HepG2 (cell line): ENCODE results near the gene DPM2. TPM values are rescaled to one million over a fixed set of nuclear protein-coding genes. Genes with fewer than 3 reads are reported as not detected.

Experiments
- ATF5 ChIP-seq: sonication (generic); formaldehyde crosslinking; IDR thresholded peaks from 2 replicates; pipeline ENCODE4 v1.4.0; 2020; ENCODE audit warnings: mild to moderate bottlenecking, low read depth, missing genetic modification reagents
- CBX2 ChIP-seq, 2 experiments: fragments of 200-600 bp in 1 of 2; sonication (generic); formaldehyde crosslinking in 1 of 2; IDR thresholded peaks; 2 replicates each; pipeline versions ENCODE4 v1.7.0 to v1.8.1; 2018 to 2022; ENCODE audit warnings: low read depth in 2 of 2, low read length in 1 of 2, mild to moderate bottlenecking in 1 of 2, missing genetic modification reagents in 1 of 2
- CENPT ChIP-seq: sonication (generic); formaldehyde crosslinking; IDR thresholded peaks from 2 replicates; pipeline ENCODE4 v1.8.0; 2022; ENCODE audit warnings: low read depth, mild to moderate bottlenecking, moderate library complexity, missing genetic modification reagents
- CREBL2 ChIP-seq: sonication (generic); formaldehyde crosslinking; IDR thresholded peaks from 2 replicates; pipeline ENCODE4 v1.8.1; 2023; ENCODE audit warnings: missing genetic modification reagents, mild to moderate bottlenecking, borderline replicate concordance
- ESRRA ChIP-seq: sonication (generic); formaldehyde crosslinking; IDR thresholded peaks from 2 replicates; pipeline ENCODE4 v1.5.1; 2020; ENCODE audit warnings: mild to moderate bottlenecking, low read depth, missing genetic modification reagents
- FOXA1 ChIP-seq, 2 experiments: fragments of 450-650 bp in 1 of 2; sonication (generic) in 1 of 2; formaldehyde crosslinking in 1 of 2; IDR thresholded peaks; 2 replicates each; pipeline versions ENCODE4 v1.4.0 to v1.6.1; 2016 to 2020; ENCODE audit warnings: missing genetic modification reagents in 1 of 2
- FOXK2 ChIP-seq: fragments of 450-650 bp; IDR thresholded peaks from 2 replicates; pipeline ENCODE4 v1.6.1; 2016
- GLI4 ChIP-seq: sonication (generic); formaldehyde crosslinking; IDR thresholded peaks from 2 replicates; pipeline ENCODE4 v1.5.1; 2020; ENCODE audit warnings: missing genetic modification reagents, mild to moderate bottlenecking, moderate library complexity, borderline replicate concordance
- HMG20A ChIP-seq: IDR thresholded peaks from 2 replicates; pipeline ENCODE4 v1.6.1; 2016; ENCODE audit warnings: borderline replicate concordance
- HNF4A ChIP-seq: sonication (generic); formaldehyde crosslinking; IDR thresholded peaks from 2 replicates; pipeline ENCODE4 v1.4.0; 2020; ENCODE audit warnings: missing genetic modification reagents
- IKZF5 ChIP-seq: IDR thresholded peaks from 2 replicates; pipeline ENCODE4 v1.6.1; 2018; ENCODE audit warnings: missing genetic modification reagents, mild to moderate bottlenecking, missing compliant biosample characterization
- MAFG ChIP-seq: sonication (generic); formaldehyde crosslinking; IDR thresholded peaks from 2 replicates; pipeline ENCODE4 v1.5.1; 2020; ENCODE audit warnings: mild to moderate bottlenecking, missing genetic modification reagents
- MYPOP ChIP-seq: sonication (generic); formaldehyde crosslinking; IDR thresholded peaks from 2 replicates; pipeline ENCODE4 v1.8.1; 2023; ENCODE audit warnings: mild to moderate bottlenecking, moderate library complexity, missing genetic modification reagents
- PHF8 ChIP-seq: sonication (generic); formaldehyde crosslinking; IDR thresholded peaks from 2 replicates; pipeline ENCODE4 v1.5.0; 2020; ENCODE audit warnings: missing genetic modification reagents
- POLR2AphosphoS2 ChIP-seq: IDR thresholded peaks from 2 replicates; pipeline ENCODE4 v1.6.1; 2011; ENCODE audit warnings: low read depth, low read length, improper control_type of control experiment
- SMC3 ChIP-seq: IDR thresholded peaks from 2 replicates; pipeline ENCODE4 v1.6.1; 2011; ENCODE audit warnings: low read length, improper control_type of control experiment
- TEAD3 ChIP-seq: optimal IDR thresholded peaks from 2 replicates; pipeline ENCODE3; 2016; ENCODE audit warnings: borderline replicate concordance
- TOPORS ChIP-seq: sonication (generic); formaldehyde crosslinking; IDR thresholded peaks from 2 replicates; pipeline ENCODE4 v1.8.0; 2023; ENCODE audit warnings: mild to moderate bottlenecking, missing genetic modification reagents
- WIZ ChIP-seq: sonication (generic); formaldehyde crosslinking; IDR thresholded peaks from 2 replicates; pipeline ENCODE4 v1.5.1; 2020; ENCODE audit warnings: mild to moderate bottlenecking, missing genetic modification reagents
- XBP1 ChIP-seq: sonication (generic); formaldehyde crosslinking; IDR thresholded peaks from 2 replicates; pipeline ENCODE4 v1.5.0; 2020; ENCODE audit warnings: missing genetic modification reagents
- ZFP37 ChIP-seq: sonication (generic); formaldehyde crosslinking; IDR thresholded peaks from 2 replicates; pipeline ENCODE4 v1.4.0; 2020; ENCODE audit warnings: missing genetic modification reagents, borderline replicate concordance
- ZFP41 ChIP-seq: sonication (generic); formaldehyde crosslinking; IDR thresholded peaks from 2 replicates; pipeline ENCODE4 v1.4.0; 2020; ENCODE audit warnings: mild to moderate bottlenecking, missing genetic modification reagents, borderline replicate concordance
- ZGPAT ChIP-seq: IDR thresholded peaks from 2 replicates; pipeline ENCODE4 v1.6.1; 2016; ENCODE audit warnings: mild to moderate bottlenecking
- ZNF24 ChIP-seq: fragments of 450-650 bp; IDR thresholded peaks from 2 replicates; pipeline ENCODE4 v1.6.1; 2017; ENCODE audit warnings: antibody characterized with exemption, mild to moderate bottlenecking
- ZNF543 ChIP-seq: sonication (generic); formaldehyde crosslinking; IDR thresholded peaks from 2 replicates; pipeline ENCODE4 v1.4.0; 2020; ENCODE audit warnings: mild to moderate bottlenecking, missing genetic modification reagents
- ZNF776 ChIP-seq: sonication (generic); formaldehyde crosslinking; IDR thresholded peaks from 2 replicates; pipeline ENCODE4 v1.4.0; 2020; ENCODE audit warnings: mild to moderate bottlenecking, missing genetic modification reagents
- ZNF839 ChIP-seq: sonication (generic); formaldehyde crosslinking; IDR thresholded peaks from 2 replicates; pipeline ENCODE4 v1.4.0; 2020; ENCODE audit warnings: missing genetic modification reagents, mild to moderate bottlenecking, borderline replicate concordance
- ZSCAN21 ChIP-seq: sonication (generic); formaldehyde crosslinking; IDR thresholded peaks from 2 replicates; pipeline ENCODE4 v1.8.0; 2022; ENCODE audit warnings: mild to moderate bottlenecking, missing genetic modification reagents, moderate library complexity, borderline replicate concordance
- polyA plus RNA-seq, 8 experiments: library from polyadenylated mRNA; depleted of rRNA in 3 of 8; stranded (reverse) in 7 of 8; unstranded in 1 of 8; fragments of >200 nt; fragmentation: Illumina TruSeq in 4 of 8; extraction: Trizol in 4 of 8; gene quantifications; 2 replicates each; pipeline versions ENCODE4 v1.2.1 to v1.2.3, GENCODE V29; 2011 to 2016; ENCODE audit warnings: low read depth in 4 of 8, missing spikeins in 1 of 8, mixed read lengths in 1 of 8; ENCODE audit not compliant: insufficient read depth in 1 of 8
- total RNA-seq, 5 experiments: library from RNA; depleted of rRNA; stranded (reverse); fragments of >200 nt; fragmentation: Illumina TruSeq; extraction: Trizol; gene quantifications; 2 replicates each; pipeline ENCODE4 v1.2.3, GENCODE V29; 2016; ENCODE audit warnings: low read depth in 1 of 5

The DPM2 gene
- total and polyA plus RNA-seq, 2 of the 13 experiments (the other 11 are each of a cell fraction or from before 2014, with no cell fraction given): 24.8 to 35.3 TPM

- TF ChIP-seq ZFP41 (CRISPR knock-in tag): no peak
- no peak for TF ChIP-seq SMC3
- TF ChIP-seq CBX2 (IDR thresholded peaks at IDR 0.05; ENCODE audit: low read depth, low read length): no peak
- TF ChIP-seq CBX2 (CRISPR knock-in tag; IDR thresholded peaks at IDR 0.05; ENCODE audit: low read depth): no peak
- no peak for TF ChIP-seq HMG20A
- TF ChIP-seq HNF4A (CRISPR knock-in tag): peak; percentile 64
- TF ChIP-seq GLI4 (CRISPR knock-in tag): no peak
- peak; percentile 6 for TF ChIP-seq TEAD3
- peak; percentile 58 for TF ChIP-seq ZGPAT (CRISPR knock-in tag)
- TF ChIP-seq ZNF24: no peak
- TF ChIP-seq FOXA1 (IDR thresholded peaks at IDR 0.05): no peak
- peak; percentile 86 for TF ChIP-seq FOXA1 (CRISPR knock-in tag; IDR thresholded peaks at IDR 0.05)
- no peak for TF ChIP-seq ZFP37
- TF ChIP-seq PHF8: peak; percentile 23; the same call in 1 of the 2 replicates
- no peak for TF ChIP-seq ATF5 (CRISPR knock-in tag)
- TF ChIP-seq ZSCAN21 (CRISPR knock-in tag): no peak
- no peak for TF ChIP-seq XBP1
- no peak for TF ChIP-seq CREBL2 (CRISPR knock-in tag)
- TF ChIP-seq MYPOP: peak; percentile 29; the same call in 1 of the 2 replicates
- no peak for TF ChIP-seq POLR2AphosphoS2
- TF ChIP-seq MAFG (CRISPR knock-in tag): no peak
- TF ChIP-seq WIZ: no peak
- no peak for TF ChIP-seq ESRRA
- TF ChIP-seq IKZF5 (CRISPR knock-in tag): peak; percentile 55; the same call in 1 of the 2 replicates
- no peak for TF ChIP-seq ZNF776 (CRISPR knock-in tag)
- TF ChIP-seq CENPT (CRISPR knock-in tag): no peak
- no peak for TF ChIP-seq ZNF839
- no peak; the same call in 1 of the 2 replicates for TF ChIP-seq ZNF543 (CRISPR knock-in tag)
- TF ChIP-seq TOPORS (CRISPR knock-in tag): no peak
- TF ChIP-seq FOXK2: peak; percentile 59; the same call in 1 of the 2 replicates
Measured at GRCh38 chr9:127897193-127897692, 40.4 kb downstream of the DPM2 start (continued).
